HepG2 (cell line): ENCODE data around the gene TMEM158.

Experiments
- CEBPB ChIP-seq: IDR thresholded peaks from 2 replicates; pipeline ENCODE4 v1.6.1; 2011; ENCODE audit warnings: low read depth, low read length, improper control_type of control experiment, borderline replicate concordance
- HOXA7 ChIP-seq: sonication (generic); formaldehyde crosslinking; IDR thresholded peaks from 2 replicates; pipeline ENCODE4 v1.8.1; 2022; ENCODE audit warnings: mild to moderate bottlenecking, missing genetic modification reagents, moderate library complexity
- NFRKB ChIP-seq: fragments of 450-650 bp; IDR thresholded peaks from 2 replicates; pipeline ENCODE4 v1.6.1; 2017
- POLR2A ChIP-seq, 2 experiments: IDR thresholded peaks; 2 replicates each; pipeline ENCODE4 v1.6.1; 2011; ENCODE audit warnings: low read depth in 2 of 2, low read length in 2 of 2, mild to moderate bottlenecking in 1 of 2, moderate library complexity in 1 of 2; ENCODE audit not compliant: insufficient read depth in 1 of 2
- POLR2AphosphoS5 ChIP-seq: IDR thresholded peaks from 2 replicates; pipeline ENCODE4 v1.6.1; 2012; ENCODE audit warnings: low read depth, low read length
- ZNF317 ChIP-seq: sonication (generic); formaldehyde crosslinking; IDR thresholded peaks from 2 replicates; pipeline ENCODE4 v1.5.0; 2020; ENCODE audit warnings: mild to moderate bottlenecking, missing genetic modification reagents
- ZNF839 ChIP-seq: sonication (generic); formaldehyde crosslinking; IDR thresholded peaks from 2 replicates; pipeline ENCODE4 v1.4.0; 2020; ENCODE audit warnings: missing genetic modification reagents, mild to moderate bottlenecking, borderline replicate concordance
- TF ChIP-seq, protein P1 (sequence below): sonication (generic); formaldehyde crosslinking; IDR thresholded peaks from 2 replicates; pipeline ENCODE4 v1.5.0; 2020; ENCODE audit warnings: mild to moderate bottlenecking, missing genetic modification reagents, moderate library complexity

DNA sequence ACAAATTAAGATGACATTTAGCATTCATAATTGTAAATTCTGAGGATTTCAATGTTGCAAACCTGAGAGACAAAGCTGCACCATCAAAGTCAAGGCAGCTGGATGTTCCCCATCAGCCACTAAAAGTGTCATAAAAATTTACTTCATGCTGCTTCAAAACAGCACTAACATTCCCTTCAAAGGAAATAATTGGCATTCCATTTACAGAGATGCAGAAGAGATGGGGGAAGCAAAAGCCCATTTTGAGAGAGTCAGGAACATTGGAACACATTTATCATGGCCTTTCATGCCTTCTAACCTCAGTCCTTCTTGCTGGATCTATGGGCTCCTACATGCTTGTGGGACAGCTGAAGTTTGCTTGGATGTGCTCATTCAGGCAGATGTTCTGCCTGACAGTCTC, 6.4 kb upstream of the TMEM158 start:
- no peak for TF ChIP-seq NFRKB
- TF ChIP-seq POLR2AphosphoS5: no peak
- no peak for TF ChIP-seq POLR2A (IDR thresholded peaks at IDR 0.05; ENCODE audit: insufficient read depth in 1 of 2, low read depth in 2 of 2, low read length in 2 of 2)
- no peak for TF ChIP-seq ZNF317 (CRISPR knock-in tag)
- no peak for TF ChIP-seq HOXA7 (CRISPR knock-in tag)
- no peak for TF ChIP-seq CEBPB
- TF ChIP-seq, protein P1, sequence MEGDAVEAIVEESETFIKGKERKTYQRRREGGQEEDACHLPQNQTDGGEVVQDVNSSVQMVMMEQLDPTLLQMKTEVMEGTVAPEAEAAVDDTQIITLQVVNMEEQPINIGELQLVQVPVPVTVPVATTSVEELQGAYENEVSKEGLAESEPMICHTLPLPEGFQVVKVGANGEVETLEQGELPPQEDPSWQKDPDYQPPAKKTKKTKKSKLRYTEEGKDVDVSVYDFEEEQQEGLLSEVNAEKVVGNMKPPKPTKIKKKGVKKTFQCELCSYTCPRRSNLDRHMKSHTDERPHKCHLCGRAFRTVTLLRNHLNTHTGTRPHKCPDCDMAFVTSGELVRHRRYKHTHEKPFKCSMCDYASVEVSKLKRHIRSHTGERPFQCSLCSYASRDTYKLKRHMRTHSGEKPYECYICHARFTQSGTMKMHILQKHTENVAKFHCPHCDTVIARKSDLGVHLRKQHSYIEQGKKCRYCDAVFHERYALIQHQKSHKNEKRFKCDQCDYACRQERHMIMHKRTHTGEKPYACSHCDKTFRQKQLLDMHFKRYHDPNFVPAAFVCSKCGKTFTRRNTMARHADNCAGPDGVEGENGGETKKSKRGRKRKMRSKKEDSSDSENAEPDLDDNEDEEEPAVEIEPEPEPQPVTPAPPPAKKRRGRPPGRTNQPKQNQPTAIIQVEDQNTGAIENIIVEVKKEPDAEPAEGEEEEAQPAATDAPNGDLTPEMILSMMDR (CRISPR knock-in tag): no peak
- no peak for TF ChIP-seq ZNF839 (CRISPR knock-in tag)
